Stimulated activated CD8-positive, alpha-beta memory T cell treated with anti-CD3 and anti-CD28 coated beads, Interleukin-4, amount 100 ng/mL, for 4 hours (primary cell): Measurements from ENCODE around the gene MRGPRG.
"Not testable (repeated sequence)": the region's sequence is repeated elsewhere in the genome, so short reads cannot be mapped to it uniquely, and the experiment has no call there.

ENCODE experiments used
- DNase-seq, 2 donors: peaks; one replicate each; pipeline ENCODE4 v3.0.0-alpha.2; 2020; ENCODE audit warnings: low read depth in 2 of 2, low spot score in 1 of 2

The MRGPRG gene

DNA sequence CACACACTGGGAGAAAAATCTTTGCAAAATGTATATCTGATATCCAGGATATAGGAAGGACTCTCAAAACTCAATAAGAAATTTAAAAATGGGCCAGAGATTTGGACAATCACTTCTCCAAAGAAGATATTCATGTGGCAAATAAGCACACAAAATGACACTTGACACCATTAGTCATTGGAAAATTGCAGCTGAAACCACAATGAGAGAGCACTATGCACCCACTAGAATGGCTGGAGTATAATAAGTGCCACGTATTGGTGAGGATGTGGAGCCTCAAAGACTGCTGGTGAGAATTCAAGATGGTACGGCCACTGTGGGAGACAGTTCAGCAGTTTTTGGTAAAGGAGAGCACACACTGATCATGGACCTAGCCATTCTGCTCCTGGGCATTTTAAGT, 40.7 kb downstream of the MRGPRG start:
- no peak for DNase-seq

DNA sequence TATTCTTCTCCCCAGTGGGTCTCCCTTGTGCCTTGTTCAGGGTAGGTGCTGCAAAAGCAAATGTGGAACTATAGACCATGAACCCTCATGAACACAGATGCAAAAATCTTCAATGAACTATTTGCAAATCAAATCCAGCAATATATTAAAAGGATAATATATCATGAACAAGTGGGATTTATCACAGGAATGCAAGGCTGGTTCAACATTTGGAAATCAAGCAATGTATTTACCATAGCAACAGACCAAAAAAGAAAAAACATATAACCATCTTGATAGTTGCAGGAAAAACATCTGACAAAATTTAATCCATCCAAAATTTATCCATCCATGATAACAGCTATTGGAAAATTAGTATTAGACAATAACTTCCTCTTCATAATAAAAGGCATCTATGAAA, 42.1 kb downstream of the MRGPRG start:
- DNase-seq: no peak

- no peak for DNase-seq
Observed at GRCh38 chr11:3175194-3175593, 43.4 kb downstream of the MRGPRG start.

DNA sequence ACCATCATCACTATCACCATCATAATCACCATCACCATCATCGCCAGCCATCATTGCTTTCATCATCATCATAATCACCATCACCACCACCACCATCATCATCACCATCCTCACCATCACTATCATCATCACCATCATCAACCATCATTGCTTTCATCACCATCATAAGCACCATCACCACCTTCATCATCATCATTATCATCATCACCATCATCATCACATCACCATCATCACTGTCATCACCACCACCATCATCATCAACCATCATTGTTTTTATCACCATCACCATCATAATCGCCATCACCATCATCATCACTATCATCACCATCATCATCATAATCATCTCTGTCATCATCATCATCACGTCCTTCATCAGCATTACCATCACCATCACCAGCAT, 44.2 kb downstream of the MRGPRG start:
- no peak for DNase-seq

- no peak for DNase-seq
Observed at GRCh38 chr11:3173795-3174194, 44.8 kb downstream of the MRGPRG start.

GRCh38 chr11:3171931-3172560, 46.6 kb downstream of the MRGPRG start:
- DNase-seq: no peak

GRCh38 chr11:3170756-3171650, 47.6 kb downstream of the MRGPRG start:
- no peak for DNase-seq

DNA sequence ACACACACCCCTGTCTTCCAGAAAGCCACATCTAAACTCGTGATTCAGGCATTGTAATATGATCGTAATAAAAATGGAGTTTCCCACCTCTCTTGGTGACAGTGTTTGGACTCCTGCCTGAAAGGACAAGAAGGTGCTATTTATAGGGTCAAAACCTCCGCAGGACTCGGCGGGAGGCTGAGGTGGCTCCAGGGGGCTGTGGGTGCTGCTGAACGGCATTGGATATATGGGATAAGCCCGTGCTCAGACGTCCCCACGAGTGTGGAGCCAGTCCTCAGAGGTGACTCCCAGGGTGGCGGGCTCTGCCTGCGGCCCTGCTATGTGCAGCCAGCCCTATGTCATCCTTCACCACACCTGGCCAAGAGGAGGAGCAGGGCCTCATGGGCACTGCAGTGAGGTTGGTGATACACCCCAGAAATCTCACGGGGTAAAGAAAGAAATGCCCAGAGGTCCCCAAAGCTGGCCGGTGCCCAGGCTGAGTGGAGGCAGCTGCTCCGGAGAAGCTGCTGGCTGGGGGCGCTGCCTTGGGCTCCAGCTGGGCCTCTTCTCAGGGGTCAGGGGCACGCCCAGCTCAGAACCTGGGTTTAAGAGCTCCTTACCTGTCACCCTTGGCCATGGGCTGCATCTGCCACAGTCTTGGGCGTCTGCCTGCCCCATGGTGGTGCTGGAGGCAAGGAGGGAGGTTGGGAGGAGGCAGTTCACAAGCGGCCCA, 48.4 kb downstream of the MRGPRG start:
- no peak for DNase-seq

DNA sequence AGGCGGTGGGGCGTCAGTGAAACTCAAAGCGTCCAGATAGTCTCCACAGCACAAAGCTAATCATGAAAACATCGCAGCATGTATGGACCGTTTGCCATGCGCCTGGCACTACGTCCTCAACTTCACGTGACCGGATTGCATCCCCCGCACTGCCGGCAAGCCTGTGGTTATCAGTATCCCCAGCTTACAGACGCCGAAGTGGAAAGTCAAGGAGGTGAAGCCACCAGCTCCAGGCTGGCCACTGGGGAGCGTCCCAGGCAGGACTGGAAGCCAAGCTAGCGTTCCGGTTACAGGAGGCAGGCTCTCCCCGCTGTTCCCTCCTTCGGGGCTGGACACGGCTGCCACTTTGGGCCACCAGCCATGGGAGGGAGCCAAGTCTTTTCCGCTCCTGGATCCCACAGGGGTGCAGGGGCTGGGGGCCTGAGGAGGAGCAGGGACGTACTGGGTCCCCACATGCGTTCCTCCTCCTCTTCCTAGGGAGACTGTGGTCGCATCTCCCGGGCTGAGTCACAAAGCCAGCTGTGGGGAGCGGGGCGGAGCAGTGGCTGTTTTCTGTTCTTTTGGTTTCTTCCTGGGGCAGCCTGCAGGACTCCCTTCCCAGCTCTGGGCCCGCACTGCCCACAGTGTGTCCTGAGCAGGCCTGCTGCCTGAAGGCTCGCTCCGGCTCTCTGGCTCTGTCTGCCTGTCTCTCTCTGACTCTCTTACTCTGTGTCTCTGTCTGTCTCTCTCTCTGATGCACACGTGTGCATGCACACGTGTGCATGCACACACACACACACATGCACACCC, 49.2 kb downstream of the MRGPRG start:
- DNase-seq: no peak

GRCh38 chr11:3168742-3169254, 49.8 kb downstream of the MRGPRG start:
- DNase-seq: not testable (repeated sequence)
